ENCODE results near the gene FBH1. TPM values are rescaled to one million over a fixed set of nuclear protein-coding genes. Genes with fewer than 3 reads are reported as not detected.

FBH1 gene
- total and polyA plus RNA-seq, 9 of the 15 experiments (the other 6 are each of a cell fraction or from before 2014, with no cell fraction given): 13.4 to 108 (median 77.8) TPM

GRCh38 chr10:5960070-5960972 lies 70.3 kb downstream of the FBH1 start (continued):
- TF ChIP-seq RREB1 (CRISPR knock-in tag; IDR thresholded peaks at IDR 0.05): no peak
- no peak for TF ChIP-seq ZNF354B (CRISPR knock-in tag; IDR thresholded peaks at IDR 0.05)
- TF ChIP-seq RBM15 (IDR thresholded peaks at IDR 0.05; ENCODE audit: insufficient read depth, low read length): no peak
- TF ChIP-seq EGR1 (conservative IDR thresholded peaks at IDR 0.05): 0 out of 2 replicates have a peak, but pooled peaks have one; percentile 40
- no peak for TF ChIP-seq ESRRB (CRISPR knock-in tag; IDR thresholded peaks at IDR 0.05; ENCODE audit: borderline replicate concordance)
- TF ChIP-seq ATF3 (IDR thresholded peaks at IDR 0.05): peak; percentile 78
- TF ChIP-seq ATF3 (CRISPR knock-in tag; conservative IDR thresholded peaks at IDR 0.05): no peak
- TF ChIP-seq CC2D1A (IDR thresholded peaks at IDR 0.05): no peak
- TF ChIP-seq HLTF (IDR thresholded peaks at IDR 0.05): no peak
- TF ChIP-seq TAF15 (IDR thresholded peaks at IDR 0.05; ENCODE audit: low read depth, low read length): no peak
- TF ChIP-seq ZKSCAN8 (CRISPR knock-in tag; IDR thresholded peaks at IDR 0.05): no peak
- no peak for TF ChIP-seq ZBED1 (IDR thresholded peaks at IDR 0.05)
- no peak for TF ChIP-seq NR3C1 (CRISPR knock-in tag; IDR thresholded peaks at IDR 0.05)
- TF ChIP-seq ZBTB9 (CRISPR knock-in tag; IDR thresholded peaks at IDR 0.05): peak; percentile 90
- no peak for TF ChIP-seq EP400 (IDR thresholded peaks at IDR 0.05)
- TF ChIP-seq ZEB2 (IDR thresholded peaks at IDR 0.05): no peak
- no peak for TF ChIP-seq NR0B1 (IDR thresholded peaks at IDR 0.05; ENCODE audit: partially characterized antibody)
- no peak for TF ChIP-seq ZNF79 (CRISPR knock-in tag; IDR thresholded peaks at IDR 0.05; ENCODE audit: low read depth)

Data from K562 (cell line).